HepG2 (cell line): ENCODE results near the gene INHA. TPM values are rescaled to one million over a fixed set of nuclear protein-coding genes. Genes with fewer than 3 reads are reported as not detected.
A peak's percentile ranks its signal among the peaks of the same experiment; 100 is the strongest.

Experiments
- BCL6 ChIP-seq: IDR thresholded peaks from 2 replicates; pipeline ENCODE4 v1.6.1; 2016; ENCODE audit warnings: missing genetic modification reagents, missing compliant biosample characterization
- EEA1 ChIP-seq: sonication (generic); formaldehyde crosslinking; IDR thresholded peaks from 2 replicates; pipeline ENCODE4 v1.5.1; 2020; ENCODE audit warnings: mild to moderate bottlenecking, missing genetic modification reagents, borderline replicate concordance
- EED ChIP-seq: sonication (generic); formaldehyde crosslinking; IDR thresholded peaks from 2 replicates; pipeline ENCODE4 v1.5.0; 2020; ENCODE audit warnings: mild to moderate bottlenecking, missing genetic modification reagents
- FOXO1 ChIP-seq: sonication (generic); formaldehyde crosslinking; IDR thresholded peaks from 2 replicates; pipeline ENCODE4 v1.4.0; 2020; ENCODE audit warnings: missing genetic modification reagents
- HHEX ChIP-seq: IDR thresholded peaks from 2 replicates; pipeline ENCODE4 v1.6.1; 2016; ENCODE audit warnings: control low read depth
- HNRNPH1 ChIP-seq: fragments of 200-400 bp; formaldehyde crosslinking; optimal IDR thresholded peaks from 2 replicates; pipeline ENCODE3; 2017; ENCODE audit warnings: mild to moderate bottlenecking, low read depth, low read length
- HNRNPLL ChIP-seq: fragments of 200-400 bp; formaldehyde crosslinking; IDR thresholded peaks from 2 replicates; pipeline ENCODE4 v1.6.1; 2017; ENCODE audit warnings: mild to moderate bottlenecking, low read depth, low read length; ENCODE audit not compliant: poor library complexity, severe bottlenecking
- ISL2 ChIP-seq: sonication (generic); formaldehyde crosslinking; IDR thresholded peaks from 2 replicates; pipeline ENCODE4 v1.5.0; 2020; ENCODE audit warnings: missing genetic modification reagents
- MXD4 ChIP-seq: IDR thresholded peaks from 2 replicates; pipeline ENCODE4 v1.6.1; 2016; ENCODE audit warnings: mild to moderate bottlenecking, missing biosample characterization, missing genetic modification reagents
- PRDM15 ChIP-seq: sonication (generic); formaldehyde crosslinking; IDR thresholded peaks from 2 replicates; pipeline ENCODE4 v1.4.0; 2020; ENCODE audit warnings: missing genetic modification reagents
- SUZ12 ChIP-seq: fragments of 150-350 bp; IDR thresholded peaks from 2 replicates; pipeline ENCODE4 v1.6.1; 2014; ENCODE audit warnings: low read depth, low read length
- THAP8 ChIP-seq: sonication (generic); formaldehyde crosslinking; IDR thresholded peaks from 2 replicates; pipeline ENCODE4 v1.5.1; 2020; ENCODE audit warnings: missing genetic modification reagents, mild to moderate bottlenecking, borderline replicate concordance
- WIZ ChIP-seq: sonication (generic); formaldehyde crosslinking; IDR thresholded peaks from 2 replicates; pipeline ENCODE4 v1.5.1; 2020; ENCODE audit warnings: mild to moderate bottlenecking, missing genetic modification reagents
- YY1 ChIP-seq: IDR thresholded peaks from 2 replicates; pipeline ENCODE4 v1.6.1; 2011; ENCODE audit warnings: low read length, low read depth, moderate library complexity, mild to moderate bottlenecking; ENCODE audit not compliant: insufficient read depth, insufficient replicate concordance
- ZNF124 ChIP-seq: sonication (generic); formaldehyde crosslinking; IDR thresholded peaks from 2 replicates; pipeline ENCODE4 v1.4.0; 2020; ENCODE audit warnings: missing genetic modification reagents
- ZNF138 ChIP-seq: sonication (generic); formaldehyde crosslinking; IDR thresholded peaks from 2 replicates; pipeline ENCODE4 v1.5.0; 2020; ENCODE audit warnings: mild to moderate bottlenecking, low read depth, missing genetic modification reagents
- ZNF280B ChIP-seq: sonication (generic); formaldehyde crosslinking; IDR thresholded peaks from 2 replicates; pipeline ENCODE4 v1.5.0; 2020; ENCODE audit warnings: missing genetic modification reagents, mild to moderate bottlenecking, borderline replicate concordance
- ZNF577 ChIP-seq: sonication (generic); formaldehyde crosslinking; IDR thresholded peaks from 2 replicates; pipeline ENCODE4 v1.4.0; 2020; ENCODE audit warnings: mild to moderate bottlenecking, low read depth, missing genetic modification reagents, borderline replicate concordance
- ZNF841 ChIP-seq: sonication (generic); formaldehyde crosslinking; IDR thresholded peaks from 2 replicates; pipeline ENCODE4 v1.8.1; 2023; ENCODE audit warnings: missing genetic modification reagents, borderline replicate concordance
- polyA plus RNA-seq, 8 experiments: library from polyadenylated mRNA; depleted of rRNA in 3 of 8; stranded (reverse) in 7 of 8; unstranded in 1 of 8; fragments of >200 nt; fragmentation: Illumina TruSeq in 4 of 8; extraction: Trizol in 4 of 8; gene quantifications; 2 replicates each; pipeline versions ENCODE4 v1.2.1 to v1.2.3, GENCODE V29; 2011 to 2016; ENCODE audit warnings: low read depth in 4 of 8, missing spikeins in 1 of 8, mixed read lengths in 1 of 8; ENCODE audit not compliant: insufficient read depth in 1 of 8
- total RNA-seq, 5 experiments: library from RNA; depleted of rRNA; stranded (reverse); fragments of >200 nt; fragmentation: Illumina TruSeq; extraction: Trizol; gene quantifications; 2 replicates each; pipeline ENCODE4 v1.2.3, GENCODE V29; 2016; ENCODE audit warnings: low read depth in 1 of 5

INHA gene
- total and polyA plus RNA-seq, 2 of the 13 experiments (the other 11 are each of a cell fraction or from before 2014, with no cell fraction given): 4.1 to 15.2 TPM

- TF ChIP-seq ZNF280B (CRISPR knock-in tag) (peak; percentile 44; the same call in 1 of the 2 replicates), HHEX (CRISPR knock-in tag) (no peak), ISL2 (CRISPR knock-in tag) (0 out of 2 replicates have a peak, but pooled peaks have one; percentile 47), FOXO1 (CRISPR knock-in tag) (no peak), THAP8 (CRISPR knock-in tag) (no peak), ZNF124 (CRISPR knock-in tag) (peak; percentile 72; the same call in 1 of the 2 replicates), SUZ12 (peak; percentile 36; the same call in 1 of the 2 replicates), ZNF841 (CRISPR knock-in tag) (no peak), EED (CRISPR knock-in tag) (peak; percentile 88), YY1 (peak; percentile 54), BCL6 (CRISPR knock-in tag) (peak; percentile 36; the same call in 1 of the 2 replicates), WIZ (no peak), ZNF138 (CRISPR knock-in tag) (no peak), HNRNPLL (peak; percentile 54), ZNF577 (CRISPR knock-in tag) (no peak), EEA1 (CRISPR knock-in tag) (peak; percentile 58; the same call in 1 of the 2 replicates), PRDM15 (no peak), HNRNPH1 (no peak), MXD4 (no peak; the same call in 1 of the 2 replicates)
Observed at GRCh38 chr2:219530048-219530963, 41.8 kb upstream of the INHA start (continued).
